Activated naive CD8-positive, alpha-beta T cell treated with anti-CD3 and anti-CD28 coated beads, Interleukin-2, amount 50 U/mL, for 16 hours (primary cell): Measurements from ENCODE around the gene P4HTM.

Experiments used
- DNase-seq: peaks from one replicate; pipeline ENCODE4 v3.0.0-alpha.2; 2020; ENCODE audit warnings: low read depth, low spot score

The P4HTM gene

DNA sequence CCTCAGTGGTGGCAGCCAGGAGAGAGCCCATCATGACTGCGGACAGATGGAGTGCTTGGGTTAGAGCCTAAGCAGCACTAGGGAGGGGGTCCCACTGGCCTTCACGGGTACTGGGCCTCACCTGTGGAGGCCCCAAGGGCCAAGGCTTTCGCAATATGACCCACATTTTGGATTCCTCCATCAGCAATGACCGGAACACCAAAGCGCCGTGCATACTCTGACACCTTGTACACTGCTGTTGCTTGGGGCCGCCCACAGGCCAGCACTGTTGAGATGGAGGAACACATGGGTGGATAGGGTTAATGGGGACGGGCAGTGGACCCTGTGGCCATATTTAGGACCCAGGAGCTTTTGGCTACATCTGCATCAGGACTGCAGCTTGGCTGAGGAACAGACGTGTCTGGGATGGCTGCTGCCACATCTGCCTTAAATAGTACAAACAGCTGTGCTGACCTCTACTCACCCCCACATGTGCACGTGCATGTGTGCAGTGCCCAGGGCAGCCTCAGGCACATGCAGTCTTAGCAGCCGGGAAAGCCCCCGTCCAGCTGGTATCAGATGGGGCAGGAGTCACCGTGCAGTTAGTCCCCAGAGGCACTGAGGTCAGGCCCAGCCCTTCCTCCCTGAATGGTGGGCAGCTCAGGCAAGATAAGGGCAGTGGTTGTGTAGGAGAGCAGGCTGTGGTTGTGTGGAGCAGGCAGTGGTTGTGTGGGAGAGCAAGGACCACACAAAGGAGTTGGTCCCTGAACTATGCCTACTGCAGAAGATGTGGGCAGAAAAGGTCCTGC is 35.2 kb downstream of the P4HTM start:
- DNase-seq: no peak

DNA sequence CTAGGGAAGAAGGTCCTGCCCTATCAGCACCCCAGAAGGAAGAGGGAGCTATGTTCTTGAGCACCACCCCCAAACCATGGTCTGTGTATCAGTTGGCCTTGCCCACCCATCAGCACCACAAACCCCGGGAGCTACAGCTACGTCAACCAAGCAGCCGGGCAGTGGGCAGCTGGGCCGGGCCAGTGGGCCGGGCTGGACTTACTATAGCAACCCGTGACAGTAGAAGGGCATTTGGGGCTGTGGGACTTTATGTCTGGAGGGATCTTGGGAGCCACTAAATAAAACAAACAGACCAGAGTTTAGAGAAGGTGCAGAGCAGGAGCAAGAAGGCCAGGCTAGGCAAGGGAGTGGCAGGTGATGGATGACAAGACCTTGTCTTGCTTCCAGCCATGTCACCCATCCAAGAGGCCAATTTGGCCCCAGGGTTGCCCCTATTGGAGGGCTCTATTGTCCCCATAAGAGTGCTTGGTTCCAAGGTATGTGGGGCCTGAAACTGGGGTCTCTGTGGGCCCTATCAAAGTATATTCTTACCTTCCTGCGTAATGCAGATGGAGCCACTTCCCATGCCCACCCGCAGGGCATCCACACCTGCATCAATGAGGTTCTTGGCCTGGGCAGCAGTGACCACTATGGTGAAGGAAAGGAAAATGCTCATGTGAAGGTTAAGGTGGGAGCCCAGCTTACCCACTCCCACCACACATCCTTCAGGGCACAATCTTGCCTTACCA is 35.9 kb downstream of the P4HTM start:
- DNase-seq: no peak

DNA sequence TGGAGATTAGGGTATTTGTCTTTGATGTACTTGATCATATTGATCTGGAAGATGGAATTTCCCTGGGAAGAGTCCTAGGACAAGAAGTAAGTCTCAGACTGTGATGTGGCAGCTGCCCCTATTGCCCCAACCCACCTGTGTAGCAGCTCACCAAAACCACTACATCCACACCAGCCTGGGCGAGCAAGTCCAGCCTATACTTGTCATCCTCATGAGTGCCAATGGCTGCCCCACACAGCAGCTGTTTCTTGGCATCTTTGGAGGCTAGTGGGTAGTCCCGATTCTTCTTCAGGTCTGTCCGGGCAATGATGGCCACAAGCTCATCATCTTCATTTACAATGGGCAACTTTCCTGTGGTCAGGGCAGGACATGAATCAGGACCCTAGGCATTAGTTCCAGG is 36.5 kb downstream of the P4HTM start:
- DNase-seq: no peak

DNA sequence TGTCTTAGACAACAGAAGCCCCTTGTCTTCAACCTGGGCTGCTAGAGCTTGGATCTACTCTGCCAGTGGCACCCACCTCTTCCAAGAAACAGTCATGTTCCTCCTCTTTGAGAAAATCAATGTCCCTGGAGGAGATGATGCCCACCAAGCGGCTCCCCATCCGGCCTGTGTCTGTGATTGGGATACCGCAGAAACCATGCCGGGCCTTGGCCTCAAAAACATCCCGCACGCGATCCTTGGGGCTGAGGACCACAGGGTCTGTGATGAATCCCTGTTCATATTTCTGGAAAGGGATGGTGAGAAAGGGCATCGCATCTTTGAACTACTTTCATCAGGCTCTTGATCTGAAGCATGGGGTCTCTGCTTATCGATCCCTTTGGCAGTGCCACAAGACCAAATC is 37.6 kb downstream of the P4HTM start:
- DNase-seq: no peak

DNA sequence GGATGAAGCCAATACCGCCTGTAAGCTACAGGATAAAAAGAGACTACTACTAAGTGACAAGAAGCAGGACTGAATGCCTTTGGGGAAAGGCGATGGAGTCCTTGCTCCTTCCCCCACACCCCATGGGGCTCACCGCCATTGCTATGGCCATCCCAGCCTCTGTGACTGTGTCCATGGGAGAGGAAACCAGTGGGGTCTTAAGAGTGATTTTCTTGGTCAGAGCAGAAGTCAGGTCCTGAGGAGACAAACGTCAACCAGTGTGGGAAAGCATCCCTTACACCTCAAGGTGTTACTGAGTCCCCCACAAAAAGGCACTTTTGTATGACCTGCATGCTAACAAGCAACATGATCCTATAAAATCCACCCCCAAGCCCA is 38.2 kb downstream of the P4HTM start:
- DNase-seq: no peak

DNA sequence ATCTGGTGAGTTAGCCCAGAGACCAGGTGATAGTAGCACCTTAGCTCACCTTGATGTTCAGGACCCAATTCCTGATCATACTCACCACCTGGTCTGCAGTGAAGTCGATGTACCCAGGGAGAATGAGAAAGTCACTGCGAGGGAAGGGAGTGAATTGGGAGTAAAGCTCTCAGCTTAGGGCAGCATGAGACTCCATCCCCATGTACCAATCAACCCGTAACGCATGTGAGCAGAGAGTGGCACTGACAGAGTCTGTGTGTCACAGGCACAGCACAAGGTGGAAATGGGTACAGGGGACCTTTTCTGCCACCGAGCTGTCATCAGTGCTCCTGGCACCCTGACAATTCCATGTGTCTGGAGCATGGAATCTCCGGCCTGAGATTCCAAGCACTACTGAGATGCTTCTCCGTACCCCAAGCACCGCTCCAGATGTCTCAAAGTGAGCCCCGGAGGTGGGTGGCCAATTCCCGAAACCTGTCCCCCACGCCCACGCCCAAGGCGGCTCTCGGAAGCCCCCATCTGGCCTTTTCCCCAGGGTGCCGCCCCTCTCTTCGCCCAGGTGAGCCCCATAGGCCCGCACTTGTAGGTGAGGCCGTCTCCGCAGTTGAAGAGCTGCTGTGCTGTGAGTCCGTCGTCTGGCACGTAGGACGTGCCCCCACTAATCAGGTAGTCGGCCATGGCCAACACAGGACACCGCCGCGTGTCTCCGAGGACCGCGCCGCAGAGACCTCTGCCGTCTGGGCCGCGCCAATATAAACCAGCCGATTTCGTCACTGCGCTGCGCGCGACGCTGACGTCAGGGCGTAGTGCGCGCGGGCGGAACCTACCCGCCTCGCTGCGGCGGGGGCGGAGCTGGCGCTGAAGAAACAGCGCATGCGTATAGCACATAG is 38.9 kb downstream of the P4HTM start, which contains the start of gene IMPDH2:
Gene IMPDH2 (minus strand): TSS at position 726 of the 890 bp plus-strand sequence. CDS start 48 bp downstream, at position 678.
- peak; percentile 84 for DNase-seq

DNA sequence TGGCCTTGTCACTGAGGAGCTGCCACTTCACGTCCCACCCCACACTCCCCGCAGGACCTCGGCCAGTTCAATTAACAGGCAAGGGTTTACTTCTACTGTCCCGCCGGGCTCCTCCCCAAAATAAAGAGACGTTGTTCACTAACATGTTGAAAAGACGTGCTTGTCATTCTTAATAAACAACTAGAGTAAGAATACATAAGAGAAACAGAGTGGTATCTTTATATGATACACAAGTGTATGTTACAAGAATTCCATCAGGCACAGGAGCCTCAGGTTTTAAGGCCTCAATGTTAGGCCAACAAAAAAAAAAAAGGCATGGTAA is 39.5 kb downstream of the P4HTM start:
- DNase-seq: no peak

DNA sequence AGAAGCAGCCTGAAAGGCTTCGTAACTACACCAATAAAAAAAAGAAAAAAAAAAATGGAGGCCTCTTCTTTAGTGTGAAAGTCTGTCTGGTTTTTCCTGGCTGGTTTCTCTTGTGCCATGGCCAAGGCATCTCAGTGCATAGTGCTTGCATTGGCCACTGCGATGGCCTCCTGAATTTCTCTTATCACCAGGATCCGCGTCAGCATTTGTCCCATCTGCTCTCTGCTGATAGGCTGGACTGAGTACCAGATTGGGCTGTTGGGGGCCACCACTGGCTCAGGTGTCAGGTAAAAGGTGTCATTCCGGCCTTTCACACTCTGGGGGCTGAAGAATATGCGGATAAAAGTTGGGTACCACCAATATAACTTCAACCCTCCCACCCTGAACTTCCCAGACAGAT is 40.3 kb downstream of the P4HTM start:
- DNase-seq: no peak

DNA sequence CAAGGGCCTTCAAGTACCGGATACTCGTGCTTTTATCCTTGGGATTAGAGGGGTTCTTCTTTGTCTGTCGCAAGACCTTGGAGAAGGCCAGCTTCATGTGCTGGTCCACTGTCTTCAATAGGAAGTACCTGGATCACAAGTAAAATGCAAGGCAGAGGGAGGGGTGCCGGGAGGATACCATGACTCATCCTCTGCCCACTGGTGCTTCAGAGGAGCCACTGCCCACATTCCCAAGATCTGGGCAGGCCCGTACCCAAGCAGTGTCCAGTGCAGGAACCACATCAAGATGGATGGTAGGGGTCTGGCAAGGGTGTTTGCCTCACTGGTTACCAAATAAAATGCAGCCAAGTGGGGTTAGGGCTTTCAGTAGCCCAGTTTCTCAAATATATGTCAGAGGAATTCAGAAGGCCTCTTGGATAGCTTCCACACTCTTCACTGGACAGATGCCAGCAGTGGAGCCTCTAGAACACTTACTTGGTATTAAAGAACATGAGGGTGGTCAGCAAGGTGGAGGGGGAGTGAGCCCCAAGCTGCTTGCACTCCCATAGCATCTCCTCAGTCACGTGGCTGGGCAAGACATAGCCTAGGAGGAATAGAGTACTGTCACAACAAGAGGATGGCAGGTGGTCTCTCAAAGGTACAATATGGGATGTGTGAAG is 42.7 kb downstream of the P4HTM start:
- DNase-seq: no peak

DNA sequence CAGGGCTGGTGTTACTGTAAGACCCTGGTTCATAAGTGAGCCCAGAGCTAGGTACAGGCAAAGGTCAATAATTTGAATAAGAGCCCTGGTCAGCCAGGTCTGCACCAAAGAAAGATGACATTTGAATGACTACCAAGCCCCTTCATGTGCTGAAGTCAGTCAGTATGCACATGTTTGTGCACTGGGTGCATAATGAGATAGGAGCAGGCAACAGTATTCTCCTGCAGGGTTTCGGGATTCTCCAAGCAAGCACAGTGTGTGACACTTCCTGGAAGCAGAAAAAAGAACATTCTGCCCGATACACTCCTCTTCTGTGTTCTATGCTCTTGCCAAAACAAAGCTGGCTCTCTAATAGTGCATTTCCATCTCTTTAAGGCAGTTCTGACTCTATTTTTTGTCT is 44.6 kb downstream of the P4HTM start:
- DNase-seq: no peak

DNA sequence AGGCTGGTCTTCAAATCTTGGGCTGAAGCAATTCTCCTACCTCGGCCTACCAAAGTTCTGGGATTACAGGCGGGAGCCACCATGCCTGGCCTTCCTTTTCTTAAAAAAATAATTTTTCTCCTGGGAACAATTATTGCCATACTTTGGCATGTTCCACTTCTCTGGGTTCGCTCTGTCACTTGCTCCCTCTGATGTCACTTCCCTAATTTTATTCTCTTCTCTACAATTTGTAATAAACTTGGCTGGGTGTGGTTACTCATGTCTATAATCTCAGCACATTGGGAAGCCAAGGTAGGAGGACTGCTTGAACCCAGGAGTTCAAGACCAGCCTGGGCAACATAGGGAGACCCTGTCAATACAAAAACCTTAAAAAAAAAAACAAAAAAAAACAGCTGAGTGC is 45.2 kb downstream of the P4HTM start:
- DNase-seq: no peak

DNA sequence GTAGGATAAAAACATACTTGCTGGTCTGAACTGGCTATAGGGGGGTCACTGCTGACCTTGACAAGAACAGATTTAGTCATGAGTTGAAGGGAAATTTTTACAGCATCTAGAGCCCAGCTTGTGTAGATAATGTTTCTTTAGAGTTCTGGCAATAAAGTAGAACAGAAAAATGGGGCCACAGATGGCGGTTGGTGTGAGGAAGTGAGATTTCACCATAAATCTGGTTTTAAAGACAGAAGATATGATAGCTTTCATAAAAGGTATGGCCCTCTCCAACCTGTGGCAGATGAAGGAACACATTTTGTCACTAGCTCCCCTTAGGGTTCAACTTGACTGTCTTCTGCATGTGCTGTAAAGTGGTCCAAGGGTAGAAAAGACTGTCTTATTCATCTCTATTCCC is 63.5 kb downstream of the P4HTM start:
- no peak for DNase-seq

DNA sequence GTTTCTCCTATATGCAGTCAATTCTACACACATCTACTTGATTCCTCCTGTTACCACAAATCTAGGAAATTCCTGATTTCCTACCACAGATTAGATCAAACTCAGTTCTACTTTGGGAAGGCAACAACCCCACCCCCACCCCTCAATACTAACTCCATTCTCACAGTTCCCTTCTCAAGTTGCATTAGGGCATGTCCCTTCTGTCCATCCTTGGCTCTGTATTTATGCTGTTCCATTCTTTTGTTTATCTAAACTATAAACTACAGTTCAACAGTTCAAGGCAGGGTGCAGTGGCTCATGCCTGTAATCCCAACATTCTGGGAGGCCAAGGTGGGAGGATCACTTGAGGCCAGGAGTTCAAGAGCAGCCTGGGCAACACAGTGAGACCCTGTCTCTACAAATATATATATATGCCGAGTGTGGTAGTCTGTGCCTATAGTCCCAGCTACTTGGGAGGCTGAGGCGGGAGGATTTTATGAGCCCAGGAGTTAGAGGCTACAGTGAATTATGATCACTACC is 64.4 kb downstream of the P4HTM start:
- no peak for DNase-seq
